HG02884 (cell line): ENCODE results near the gene ETNK2.

Source experiments
- ATAC-seq: cut with Tn5 transposase; IDR thresholded peaks from one replicate; pipeline ENCODE4 v1.9.1; 2021; ENCODE audit warnings: mild to moderate bottlenecking, moderate library complexity; ENCODE audit not compliant: unreplicated experiment

The ETNK2 gene

GRCh38 chr1:204149107-204149506 lies 2.7 kb downstream of the ETNK2 start:
- ATAC-seq, result no peak

GRCh38 chr1:204147406-204148383 lies 4.1 kb downstream of the ETNK2 start:
- no peak for ATAC-seq

- ATAC-seq, result no peak
Measured at GRCh38 chr1:204146965-204147364, 4.9 kb downstream of the ETNK2 start.

GRCh38 chr1:204146309-204146708 lies 5.5 kb downstream of the ETNK2 start:
- no peak for ATAC-seq

GRCh38 chr1:204145033-204145504 lies 6.8 kb downstream of the ETNK2 start:
- ATAC-seq, result no peak

- ATAC-seq, result no peak
Measured at GRCh38 chr1:204143276-204144041, 8.4 kb downstream of the ETNK2 start.

- no peak for ATAC-seq
Measured at GRCh38 chr1:204142032-204142974, 9.5 kb downstream of the ETNK2 start.

- no peak for ATAC-seq
Measured at GRCh38 chr1:204141131-204141530, 10.7 kb downstream of the ETNK2 start.

- ATAC-seq, result no peak
Measured at GRCh38 chr1:204139952-204140351, 11.9 kb downstream of the ETNK2 start.

- no peak for ATAC-seq
Measured at GRCh38 chr1:204139088-204139487, 12.8 kb downstream of the ETNK2 start.

GRCh38 chr1:204136814-204137213 lies 15.0 kb downstream of the ETNK2 start:
- no peak for ATAC-seq

- no peak for ATAC-seq
Measured at GRCh38 chr1:204134103-204134502, 17.7 kb downstream of the ETNK2 start.

GRCh38 chr1:204132718-204133117 lies 19.1 kb downstream of the ETNK2 start:
- no peak for ATAC-seq

- no peak for ATAC-seq
Measured at GRCh38 chr1:204131978-204132377, 19.9 kb downstream of the ETNK2 start.

GRCh38 chr1:204130981-204131892 lies 20.6 kb downstream of the ETNK2 start:
- ATAC-seq, result no peak

- ATAC-seq, result no peak
Measured at GRCh38 chr1:204130178-204130577, 21.7 kb downstream of the ETNK2 start.

- no peak for ATAC-seq
Measured at GRCh38 chr1:204128964-204129896, 22.6 kb downstream of the ETNK2 start.

- ATAC-seq, result no peak
Measured at GRCh38 chr1:204128464-204128963, 23.3 kb downstream of the ETNK2 start.
